Measurements from ENCODE around the gene BCR. TPM values are rescaled to one million over a fixed set of nuclear protein-coding genes. Genes with fewer than 3 reads are reported as not detected.

BCR gene
- 16.6 to 21.8 TPM (median 20.2 TPM) in 5 replicates for total RNA-seq (2022; extraction: Qiagen RNA extraction)

GRCh38 chr22:23180301-23180892 lies at the start of gene BCR:
Gene BCR, plus strand, starts transcription at chr22:23180509. Its CDS starts 452 bp downstream, at chr22:23180961.

DNA sequence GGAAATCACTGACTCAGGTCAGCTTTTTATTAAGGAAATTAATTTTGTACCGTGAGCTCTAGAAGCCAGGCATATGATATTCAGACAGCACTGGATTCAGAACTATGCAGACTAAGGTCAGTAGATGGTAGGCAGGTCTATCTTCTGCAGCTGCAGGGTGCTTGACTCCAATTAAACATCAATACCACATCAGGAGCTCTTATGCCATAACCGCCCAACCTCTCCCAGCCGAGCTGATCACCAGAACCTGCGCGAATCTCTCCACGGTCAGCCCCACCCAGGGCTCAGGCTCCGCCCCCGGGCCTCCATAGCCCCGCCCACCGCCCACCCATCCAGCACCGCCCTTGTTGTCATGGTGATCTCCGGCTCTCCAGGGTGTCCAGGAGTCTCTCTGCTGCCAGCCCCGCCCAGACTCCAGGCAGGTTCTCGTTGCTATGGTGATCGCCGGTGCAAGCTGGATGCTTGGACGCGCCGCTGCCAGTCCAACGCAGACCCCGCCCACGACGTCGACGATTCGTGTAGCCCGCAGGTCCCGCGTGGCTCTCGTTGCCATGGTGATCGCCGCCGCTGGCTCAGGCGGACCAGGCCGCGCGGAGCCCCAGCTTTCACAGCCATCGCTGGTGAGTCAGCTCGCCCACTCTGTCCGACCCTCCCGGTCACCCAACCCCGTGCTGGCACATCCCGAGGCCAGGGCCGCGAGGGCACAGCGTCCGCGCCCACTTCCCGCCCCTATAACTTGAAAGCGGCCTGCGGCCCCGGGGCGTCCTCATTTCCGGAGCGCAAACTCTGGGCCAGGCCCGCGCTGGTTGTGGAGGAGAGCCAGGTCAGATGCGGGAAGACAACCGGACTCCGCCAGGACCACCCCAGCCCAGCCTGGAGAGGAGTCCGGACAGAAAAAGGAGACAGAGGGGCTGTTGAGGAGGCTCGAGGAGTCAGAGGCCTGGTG lies 35.1 kb upstream of the BCR start, which contains the start of gene RAB36:
Gene RAB36, plus strand, starts transcription at position 546 of the 946 bp plus-strand sequence. CDS start 1,140 bp downstream, outside the sequence.

Other genes with a start within 250 kb of the BCR start
- 2.3 to 3.1 TPM (median 2.6 TPM) in 5 replicates for gene GNAZ, start 110.0 kb upstream of the BCR start, total RNA-seq (2022; extraction: Qiagen RNA extraction)
- gene RSPH14, start 38.5 kb upstream of the BCR start, total RNA-seq (2022; extraction: Qiagen RNA extraction), result 1.1 to 1.5 TPM (median 1.3 TPM) in 5 replicates
- gene RAB36, start 35.0 kb upstream of the BCR start, total RNA-seq (2022; extraction: Qiagen RNA extraction), result 6.8 to 7.4 TPM (median 7.1 TPM) in 5 replicates

All from A549 treated with AZD2906 at 1 μM for 4 hours (cell line).